ENCODE measurements around the gene CRB2. TPM values are rescaled to one million over a fixed set of nuclear protein-coding genes. Genes with fewer than 3 reads are reported as not detected.

The CRB2 gene
- total and polyA plus RNA-seq, 2 of the 4 experiments (the other 2 are of a cell fraction) = not detected

- H3K27me3 ChIP-seq (ENCODE audit: control insufficient read depth, insufficient read depth, low read length) = no peaks in the 10 kb centered on the region
- in situ Hi-C loops (cut with MboI; ENCODE audit: low sequenced_read_pairs) (loop anchor here (10.0 kb wide), 1 partner anchor 908 kb away; no protein-coding TSS in a partner anchor), dilution Hi-C loops (cut with HindIII; ENCODE audit: low sequenced_read_pairs, unreplicated experiment) (no loop called here), intact Hi-C loops (cut with micrococcal nuclease) (loop anchor here (10.0 kb wide), 1 partner anchor 228 kb away; no protein-coding TSS in a partner anchor)
- DNase-seq (no peak), ATAC-seq (ENCODE audit: low read depth) (no peak)
- WGBS, 2 experiments (ENCODE audit: extremely low coverage in 2 of 2, insufficient read length in 1 of 2) = 68% methylated on average over 6 of the region's 13 CpGs; no CpG with 5 or more reads in 1 of the 2 experiments
- no peaks in the 10 kb centered on the region for H3K79me1 ChIP-seq (ENCODE audit: low read depth in 1 of 2, low read length in 2 of 2)
- H4K20me1 ChIP-seq (ENCODE audit: insufficient read depth, low read length) = no peaks in the 10 kb centered on the region
- H3K4me3 ChIP-seq (ENCODE audit: insufficient read depth, low read depth, low read length) = no peak overlapping the region
- BruUV-seq (replicated peaks) = no TSS peak
- no peaks in the 10 kb centered on the region for H3K36me3 ChIP-seq (ENCODE audit: control insufficient read depth, insufficient read depth, low read length)
- no peak overlapping the region for H3K56ac ChIP-seq (ENCODE audit: extremely low read depth, insufficient read depth, low read length)
- H3K9me1 ChIP-seq (ENCODE audit: insufficient read depth, low read length) = peaks cover 5% of the 10 kb centered on the region
- ChIA-PET POLR2A (ENCODE audit: unreplicated experiment) (no interaction called here), CTCF (no interaction called here)
- H2AK9ac ChIP-seq (replicated peaks; ENCODE audit: low read depth, low read length, poor library complexity) = no peak overlapping the region
- H3K9me3 ChIP-seq (ENCODE audit: control insufficient read depth, insufficient read depth, low read length) = no peaks in the 10 kb centered on the region
- H2AFZ ChIP-seq (replicated peaks; ENCODE audit: low read length, poor library complexity) = peak overlapping the region; percentile 8
- no peak overlapping the region for H2BK120ac ChIP-seq (ENCODE audit: low read depth, low read length)
- H2BK20ac ChIP-seq (ENCODE audit: low read depth, low read length) = no peak overlapping the region
- H2AK5ac ChIP-seq (ENCODE audit: low read depth, low read length) = no peak overlapping the region
- no peak for TF ChIP-seq MAZ (IDR thresholded peaks at IDR 0.05; ENCODE audit: borderline replicate concordance, low read depth, low read length)
- no peak for TF ChIP-seq SMC3 (IDR thresholded peaks at IDR 0.05; ENCODE audit: low read depth, low read length)
- no peak for TF ChIP-seq CHD1 (IDR thresholded peaks at IDR 0.05; ENCODE audit: low read depth, low read length)
- no peak for TF ChIP-seq POLR2A (IDR thresholded peaks at IDR 0.05; ENCODE audit: low read depth, low read length)
- no peak for TF ChIP-seq NFE2L2 (IDR thresholded peaks at IDR 0.05; ENCODE audit: low read depth, low read length)
- no peak for TF ChIP-seq CEBPB (IDR thresholded peaks at IDR 0.05; ENCODE audit: low read depth, low read length)
- TF ChIP-seq USF2 (IDR thresholded peaks at IDR 0.05; ENCODE audit: low read depth, low read length) = no peak
- no peak for TF ChIP-seq MAFK (IDR thresholded peaks at IDR 0.05; ENCODE audit: low read depth, low read length)
- no peak for TF ChIP-seq BHLHE40 (IDR thresholded peaks at IDR 0.05; ENCODE audit: low read depth, low read length)
- H4K5ac ChIP-seq (ENCODE audit: low read depth, low read length) = no peak overlapping the region
- H3K4ac ChIP-seq (ENCODE audit: low read depth, low read length) = no peak overlapping the region
- H2BK5ac ChIP-seq (ENCODE audit: low read depth, low read length, poor library complexity, severe bottlenecking) = no peak overlapping the region
- no peak overlapping the region for H3K4me2 ChIP-seq (ENCODE audit: low read depth, low read length)
- H3K9ac ChIP-seq (ENCODE audit: low read depth, low read length) = no peak overlapping the region
- no peak overlapping the region for H3K27ac ChIP-seq (ENCODE audit: insufficient read depth, low read length)
- no peak overlapping the region for H3K23ac ChIP-seq (ENCODE audit: low read depth, low read length)
- H3K14ac ChIP-seq (replicated peaks; ENCODE audit: low read depth, low read length) = no peak overlapping the region
- H2BK15ac ChIP-seq (ENCODE audit: low read depth, low read length) = no peak overlapping the region
- no peak overlapping the region for H3K18ac ChIP-seq (ENCODE audit: low read depth, low read length)
- no peak overlapping the region for H4K8ac ChIP-seq (ENCODE audit: low read depth in 2 of 2, low read length in 2 of 2)
- no peaks in the 10 kb centered on the region; the same call in 1 of the 2 replicates for H3K4me1 ChIP-seq (ENCODE audit: control insufficient read depth, insufficient read depth, low read length)
- no peak overlapping the region for H4K91ac ChIP-seq (ENCODE audit: insufficient read depth, low read depth, low read length)
Observed at GRCh38 chr9:123406691-123407216, 50.8 kb downstream of the CRB2 start.

Data from IMR-90 (cell line).